Neuronal stem cell (in vitro differentiated cells): ENCODE measurements around the gene NMUR1.

Experiments
- DNase-seq: peaks from one replicate; pipeline ENCODE4 v3.0.0-alpha.2; 2013; ENCODE audit warnings: low spot score
- H2AFZ ChIP-seq: one replicate; pipeline ENCODE4 v1.6.1; 2013; ENCODE audit warnings: mild to moderate bottlenecking, low read length, inconsistent platforms
- H2AK5ac ChIP-seq: 2 replicates; pipeline ENCODE4 v1.6.1; 2013; ENCODE audit warnings: low read depth, mild to moderate bottlenecking, inconsistent platforms, low read length, moderate library complexity, mixed read lengths
- H2BK120ac ChIP-seq: 2 replicates; pipeline ENCODE4 v1.6.1; 2013; ENCODE audit warnings: low read depth, mild to moderate bottlenecking, inconsistent platforms, low read length, moderate library complexity, mixed read lengths
- H2BK12ac ChIP-seq: one replicate; pipeline ENCODE4 v1.6.1; 2013; ENCODE audit warnings: low read length, inconsistent platforms
- H2BK15ac ChIP-seq: 2 replicates; pipeline ENCODE4 v1.6.1; 2013; ENCODE audit warnings: mild to moderate bottlenecking, low read length, inconsistent platforms, mixed read lengths
- H2BK5ac ChIP-seq: one replicate; pipeline ENCODE4 v1.6.1; 2013; ENCODE audit warnings: inconsistent platforms, mild to moderate bottlenecking, low read length, moderate library complexity
- H3K14ac ChIP-seq: one replicate; pipeline ENCODE4 v1.6.1; 2013; ENCODE audit warnings: low read length, inconsistent platforms
- H3K18ac ChIP-seq: 2 replicates; pipeline ENCODE4 v1.6.1; 2013; ENCODE audit warnings: low read length, inconsistent platforms
- H3K23ac ChIP-seq: 2 replicates; pipeline ENCODE4 v1.6.1; 2013; ENCODE audit warnings: low read depth, mild to moderate bottlenecking, mixed read lengths, low read length, inconsistent platforms; ENCODE audit not compliant: poor library complexity
- H3K27ac ChIP-seq: replicated peaks from 3 replicates; pipeline ENCODE4 v1.5.1; 2013; ENCODE audit warnings: low read length, inconsistent platforms
- H3K27me3 ChIP-seq, 3 experiments: 2 replicates each; pipeline ENCODE4 v1.6.1; 2013; ENCODE audit warnings: low read length in 3 of 3, mild to moderate bottlenecking in 2 of 3, inconsistent platforms in 1 of 3, low read depth in 1 of 3, mixed read lengths in 1 of 3, moderate library complexity in 1 of 3; ENCODE audit not compliant: control insufficient read depth in 3 of 3, insufficient read depth in 3 of 3
- H3K36me3 ChIP-seq, 2 donors: replicated peaks in 1 of 2; 2 replicates each; pipeline ENCODE4 v1.6.1; 2013; ENCODE audit warnings: low read length in 2 of 2; ENCODE audit not compliant: control insufficient read depth in 2 of 2, insufficient read depth in 2 of 2
- H3K4ac ChIP-seq: 2 replicates; pipeline ENCODE4 v1.6.1; 2013; ENCODE audit warnings: inconsistent platforms, mild to moderate bottlenecking, low read length, moderate library complexity
- H3K4me1 ChIP-seq, 2 donors: 1 replicate in 1 of 2; 2 replicates in 1 of 2; pipeline ENCODE4 v1.6.1; 2013; ENCODE audit warnings: low read length in 2 of 2, low read depth in 1 of 2; ENCODE audit not compliant: control insufficient read depth in 2 of 2, insufficient read depth in 1 of 2
- H3K4me2 ChIP-seq: one replicate; pipeline ENCODE4 v1.6.1; 2013; ENCODE audit warnings: mild to moderate bottlenecking, low read length, inconsistent platforms; ENCODE audit not compliant: insufficient read depth, poor library complexity, severe bottlenecking
- H3K4me3 ChIP-seq, 2 donors: 2 replicates each; pipeline ENCODE4 v1.5.1; 2013; ENCODE audit warnings: low read length in 2 of 2, mild to moderate bottlenecking in 2 of 2, inconsistent platforms in 1 of 2, moderate library complexity in 1 of 2
- H3K79me1 ChIP-seq: one replicate; pipeline ENCODE4 v1.6.1; 2013; ENCODE audit warnings: low read depth, mild to moderate bottlenecking, inconsistent platforms, low read length, moderate library complexity
- H3K9ac ChIP-seq: one replicate; pipeline ENCODE4 v1.6.1; 2013; ENCODE audit warnings: mild to moderate bottlenecking, low read depth, low read length, inconsistent platforms; ENCODE audit not compliant: poor library complexity
- H3K9me3 ChIP-seq, 2 donors: replicated peaks in 1 of 2; 2 replicates each; pipeline versions ENCODE3 to v1.6.1; 2013; ENCODE audit warnings: low read length in 2 of 2, mild to moderate bottlenecking in 2 of 2, inconsistent platforms in 1 of 2, low read depth in 1 of 2, mixed read lengths in 1 of 2, moderate library complexity in 1 of 2; ENCODE audit not compliant: control insufficient read depth in 2 of 2, insufficient read depth in 1 of 2
- H4K8ac ChIP-seq: one replicate; pipeline ENCODE4 v1.6.1; 2013; ENCODE audit warnings: low read depth, mild to moderate bottlenecking, inconsistent platforms, low read length, moderate library complexity
- H4K91ac ChIP-seq: one replicate; pipeline ENCODE4 v1.6.1; 2013; ENCODE audit warnings: low read length, low read depth, mild to moderate bottlenecking, inconsistent platforms; ENCODE audit not compliant: poor library complexity
- WGBS, 2 donors: extraction: QIAGEN DNeasy Blood & Tissue Kit; methylation state at CpG; one replicate each; pipeline ENCODE4 v1.1.7; 2013; ENCODE audit warnings: missing lambda C conversion rate in 2 of 2, mixed read lengths in 1 of 2; ENCODE audit not compliant: insufficient read length in 2 of 2, insufficient replicate concordance in 1 of 2; ENCODE audit errors: extremely low coverage in 2 of 2; 5-methylcytosine and 5-hydroxymethylcytosine counted together

The NMUR1 gene

DNA sequence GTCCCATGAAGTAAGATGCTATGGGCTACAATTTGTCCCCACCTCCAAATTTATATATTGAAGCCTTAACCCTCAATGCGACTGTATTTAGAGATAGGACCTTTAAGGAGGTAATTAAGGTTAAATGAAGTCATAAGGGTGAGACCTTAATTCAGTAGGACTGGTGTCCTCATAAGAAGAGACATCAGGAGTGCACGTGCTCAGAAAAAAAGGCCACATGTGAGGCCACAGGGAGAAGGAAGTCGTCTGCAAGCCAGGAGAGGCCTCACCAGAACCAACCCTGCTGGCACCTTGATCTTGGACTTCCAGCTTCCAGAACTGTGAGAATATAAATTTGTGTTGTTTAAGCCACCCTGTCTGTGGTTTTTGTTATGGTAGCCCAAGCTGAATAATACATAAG is 36.9 kb upstream of the NMUR1 start:
- Histone ChIP-seq H3K36me3 (no peaks in the 10 kb centered on the region), H3K27me3 (no peaks in the 10 kb centered on the region), H4K8ac (no peak overlapping the region), H3K9me3 (peaks cover 0 to 3% of the 10 kb centered on the region in 2 donors), H3K23ac (no peak overlapping the region), H3K9ac (no peak overlapping the region), H2BK12ac (no peak overlapping the region), H3K79me1 (peaks cover 2% of the 10 kb centered on the region), H2AK5ac (no peak overlapping the region), H2BK120ac (no peak overlapping the region), H3K14ac (no peak overlapping the region), H3K4me3 (no peak overlapping the region), H3K4me1 (peaks cover 4 to 6% of the 10 kb centered on the region in 2 donors), H2AFZ (no peak overlapping the region), H2BK5ac (no peak overlapping the region), H4K91ac (no peak overlapping the region), H2BK15ac (no peak overlapping the region), H3K18ac (no peak overlapping the region), H3K27ac (no peak overlapping the region), H3K4ac (no peak overlapping the region), H3K4me2 (no peak overlapping the region)
- WGBS, 2 donors: no CpG with 5 or more reads among the region's 3 CpGs
- no peak for DNase-seq

- Histone ChIP-seq H3K4me2 (no peak overlapping the region), H3K36me3 (no peaks in the 10 kb centered on the region), H3K27me3 (no peaks in the 10 kb centered on the region), H2BK5ac (no peak overlapping the region), H3K23ac (no peak overlapping the region), H3K9ac (no peak overlapping the region), H3K79me1 (peaks cover 2% of the 10 kb centered on the region), H4K8ac (no peak overlapping the region), H3K18ac (no peak overlapping the region), H2BK15ac (no peak overlapping the region), H3K4ac (no peak overlapping the region), H2BK12ac (peak overlapping the region; percentile 58), H3K4me3 (no peak overlapping the region), H3K4me1 (peaks cover 0 to 4% of the 10 kb centered on the region in 2 donors), H3K9me3 (peaks cover 0 to 3% of the 10 kb centered on the region in 2 donors), H3K14ac (peak overlapping the region; percentile 56), H3K27ac (no peak overlapping the region), H2AK5ac (peak overlapping the region; percentile 89), H4K91ac (no peak overlapping the region), H2BK120ac (no peak overlapping the region), H2AFZ (no peak overlapping the region)
- no CpG with 5 or more reads among the region's 4 CpGs for WGBS, 2 donors
- no peak for DNase-seq
Measured at GRCh38 chr2:231565887-231566594, 35.8 kb upstream of the NMUR1 start.

DNA sequence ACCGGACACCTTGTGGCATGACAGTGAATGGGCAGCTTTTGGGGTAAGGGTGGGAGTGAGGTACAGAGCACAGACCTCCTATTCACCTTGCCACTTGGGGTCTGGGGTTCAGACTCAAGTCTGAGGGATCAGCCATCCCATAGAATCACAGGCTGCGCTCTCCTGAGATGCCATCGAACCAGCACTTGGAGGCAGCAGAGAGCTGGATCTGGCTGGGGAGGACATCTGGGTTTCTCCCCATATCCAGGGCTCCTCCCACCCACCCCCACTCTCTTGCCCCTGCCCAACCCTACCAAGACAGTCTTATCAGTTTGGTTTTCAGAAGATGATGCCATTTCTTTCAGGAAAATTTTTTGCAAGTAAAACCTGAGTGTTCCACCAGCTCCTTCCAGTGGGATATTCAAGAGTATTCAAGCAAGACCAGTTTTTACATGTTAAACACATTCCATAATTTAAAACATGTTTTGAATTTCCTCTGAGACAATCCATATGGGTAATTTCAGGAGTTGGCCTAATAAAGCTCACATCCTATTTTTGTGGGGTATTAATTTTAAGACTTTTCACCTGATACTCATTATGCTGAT is 33.2 kb upstream of the NMUR1 start:
- Histone ChIP-seq H2AK5ac (no peak overlapping the region), H3K23ac (no peak overlapping the region), H3K4me1 (peaks cover 0 to 2% of the 10 kb centered on the region in 2 donors), H4K91ac (no peak overlapping the region), H3K14ac (no peak overlapping the region), H3K36me3 (no peaks in the 10 kb centered on the region), H2AFZ (no peak overlapping the region), H2BK15ac (no peak overlapping the region), H2BK120ac (no peak overlapping the region), H3K27me3 (no peaks in the 10 kb centered on the region), H2BK5ac (no peak overlapping the region), H4K8ac (no peak overlapping the region), H3K4me3 (no peak overlapping the region), H3K4me2 (no peak overlapping the region), H3K27ac (no peak overlapping the region), H3K9me3 (peaks cover 0 to 3% of the 10 kb centered on the region in 2 donors), H3K9ac (no peak overlapping the region), H3K4ac (no peak overlapping the region), H3K18ac (no peak overlapping the region), H2BK12ac (no peak overlapping the region), H3K79me1 (peaks cover 2% of the 10 kb centered on the region)
- DNase-seq: peak; percentile 51
- no CpG with 5 or more reads among the region's 3 CpGs for WGBS, 2 donors

GRCh38 chr2:231557571-231558217 is 27.4 kb upstream of the NMUR1 start:
- peak overlapping the region; percentile 14 for H2BK15ac ChIP-seq
- no peak overlapping the region for H4K8ac ChIP-seq
- H3K79me1 ChIP-seq: no peaks in the 10 kb centered on the region
- WGBS, 2 donors: no CpG with 5 or more reads among the region's 11 CpGs
- peak overlapping the region; percentile 20 for H2AK5ac ChIP-seq
- no peak overlapping the region for H2BK12ac ChIP-seq
- no peak overlapping the region for H3K27ac ChIP-seq
- no peak overlapping the region for H3K4ac ChIP-seq
- peak; percentile 51 for DNase-seq
- H3K23ac ChIP-seq: no peak overlapping the region
- no peaks in the 10 kb centered on the region for H3K36me3 ChIP-seq
- H3K14ac ChIP-seq: peak overlapping the region; percentile 28
- H3K4me1 ChIP-seq: peaks cover 0 to 4% of the 10 kb centered on the region in 2 donors
- no peak overlapping the region for H2BK120ac ChIP-seq
- no peaks in the 10 kb centered on the region for H3K27me3 ChIP-seq
- H4K91ac ChIP-seq: no peak overlapping the region
- no peaks in the 10 kb centered on the region for H3K9me3 ChIP-seq
- no peak overlapping the region for H3K9ac ChIP-seq
- H3K4me3 ChIP-seq: no peak overlapping the region
- H2AFZ ChIP-seq: peak overlapping the region; percentile 71
- H3K18ac ChIP-seq: peak overlapping the region; percentile 55
- H2BK5ac ChIP-seq: no peak overlapping the region
- H3K4me2 ChIP-seq: no peak overlapping the region
